HepG2 (cell line): Measurements from ENCODE around the gene DDX10.

ENCODE experiments used
- ESRRA ChIP-seq: sonication (generic); formaldehyde crosslinking; IDR thresholded peaks from 2 replicates; pipeline ENCODE4 v1.5.1; 2020; ENCODE audit warnings: mild to moderate bottlenecking, low read depth, missing genetic modification reagents
- HCFC1 ChIP-seq: fragments of 150-350 bp; IDR thresholded peaks from 2 replicates; pipeline ENCODE4 v1.6.1; 2014; ENCODE audit warnings: low read depth, low read length
- IKZF1 ChIP-seq: fragments of 450-650 bp; IDR thresholded peaks from 2 replicates; pipeline ENCODE4 v1.7.1; 2016
- NPAS2 ChIP-seq: sonication (generic); formaldehyde crosslinking; IDR thresholded peaks from 2 replicates; pipeline ENCODE4 v1.8.0; 2022; ENCODE audit warnings: mild to moderate bottlenecking, missing genetic modification reagents, borderline replicate concordance
- TF ChIP-seq, protein P1 (sequence below): sonication (generic); formaldehyde crosslinking; IDR thresholded peaks from 2 replicates; pipeline ENCODE4 v1.4.0; 2020; ENCODE audit warnings: mild to moderate bottlenecking, missing genetic modification reagents
- TF ChIP-seq, protein P2 (sequence below): sonication (generic); formaldehyde crosslinking; IDR thresholded peaks from 2 replicates; pipeline ENCODE4 v1.5.0; 2020; ENCODE audit warnings: mild to moderate bottlenecking, missing genetic modification reagents, moderate library complexity
- TF ChIP-seq, protein P3 (sequence below): sonication (generic); formaldehyde crosslinking; IDR thresholded peaks from 2 replicates; pipeline ENCODE4 v1.4.0; 2020; ENCODE audit warnings: missing genetic modification reagents

DNA sequence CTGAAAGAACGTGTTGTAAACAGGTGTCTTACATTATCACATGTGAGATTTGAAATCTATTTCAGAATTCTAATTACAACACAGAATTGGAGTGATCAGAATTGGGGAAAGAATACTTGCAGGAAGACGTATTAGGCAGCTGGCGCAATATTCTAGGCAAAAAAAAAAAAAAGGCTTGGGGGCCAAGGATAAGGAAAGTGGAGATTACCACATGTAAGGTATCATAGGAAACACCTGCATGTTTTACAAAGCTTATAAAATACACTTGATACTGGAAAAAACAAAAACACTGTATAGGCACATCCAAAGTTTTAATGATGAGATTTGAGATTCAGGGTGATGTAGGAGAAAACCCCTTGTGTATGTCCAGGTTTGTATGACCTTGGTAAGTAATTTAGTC lies 245.1 kb downstream of the DDX10 start:
- TF ChIP-seq, protein P1, sequence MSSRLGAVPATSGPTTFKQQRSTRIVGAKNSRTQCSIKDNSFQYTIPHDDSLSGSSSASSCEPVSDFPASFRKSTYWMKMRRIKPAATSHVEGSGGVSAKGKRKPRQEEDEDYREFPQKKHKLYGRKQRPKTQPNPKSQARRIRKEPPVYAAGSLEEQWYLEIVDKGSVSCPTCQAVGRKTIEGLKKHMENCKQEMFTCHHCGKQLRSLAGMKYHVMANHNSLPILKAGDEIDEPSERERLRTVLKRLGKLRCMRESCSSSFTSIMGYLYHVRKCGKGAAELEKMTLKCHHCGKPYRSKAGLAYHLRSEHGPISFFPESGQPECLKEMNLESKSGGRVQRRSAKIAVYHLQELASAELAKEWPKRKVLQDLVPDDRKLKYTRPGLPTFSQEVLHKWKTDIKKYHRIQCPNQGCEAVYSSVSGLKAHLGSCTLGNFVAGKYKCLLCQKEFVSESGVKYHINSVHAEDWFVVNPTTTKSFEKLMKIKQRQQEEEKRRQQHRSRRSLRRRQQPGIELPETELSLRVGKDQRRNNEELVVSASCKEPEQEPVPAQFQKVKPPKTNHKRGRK (CRISPR knock-in tag): no peak
- TF ChIP-seq, protein P2, sequence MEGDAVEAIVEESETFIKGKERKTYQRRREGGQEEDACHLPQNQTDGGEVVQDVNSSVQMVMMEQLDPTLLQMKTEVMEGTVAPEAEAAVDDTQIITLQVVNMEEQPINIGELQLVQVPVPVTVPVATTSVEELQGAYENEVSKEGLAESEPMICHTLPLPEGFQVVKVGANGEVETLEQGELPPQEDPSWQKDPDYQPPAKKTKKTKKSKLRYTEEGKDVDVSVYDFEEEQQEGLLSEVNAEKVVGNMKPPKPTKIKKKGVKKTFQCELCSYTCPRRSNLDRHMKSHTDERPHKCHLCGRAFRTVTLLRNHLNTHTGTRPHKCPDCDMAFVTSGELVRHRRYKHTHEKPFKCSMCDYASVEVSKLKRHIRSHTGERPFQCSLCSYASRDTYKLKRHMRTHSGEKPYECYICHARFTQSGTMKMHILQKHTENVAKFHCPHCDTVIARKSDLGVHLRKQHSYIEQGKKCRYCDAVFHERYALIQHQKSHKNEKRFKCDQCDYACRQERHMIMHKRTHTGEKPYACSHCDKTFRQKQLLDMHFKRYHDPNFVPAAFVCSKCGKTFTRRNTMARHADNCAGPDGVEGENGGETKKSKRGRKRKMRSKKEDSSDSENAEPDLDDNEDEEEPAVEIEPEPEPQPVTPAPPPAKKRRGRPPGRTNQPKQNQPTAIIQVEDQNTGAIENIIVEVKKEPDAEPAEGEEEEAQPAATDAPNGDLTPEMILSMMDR (CRISPR knock-in tag): no peak
- TF ChIP-seq IKZF1: no peak
- TF ChIP-seq ESRRA: no peak
- TF ChIP-seq HCFC1: no peak
- TF ChIP-seq, protein P3, sequence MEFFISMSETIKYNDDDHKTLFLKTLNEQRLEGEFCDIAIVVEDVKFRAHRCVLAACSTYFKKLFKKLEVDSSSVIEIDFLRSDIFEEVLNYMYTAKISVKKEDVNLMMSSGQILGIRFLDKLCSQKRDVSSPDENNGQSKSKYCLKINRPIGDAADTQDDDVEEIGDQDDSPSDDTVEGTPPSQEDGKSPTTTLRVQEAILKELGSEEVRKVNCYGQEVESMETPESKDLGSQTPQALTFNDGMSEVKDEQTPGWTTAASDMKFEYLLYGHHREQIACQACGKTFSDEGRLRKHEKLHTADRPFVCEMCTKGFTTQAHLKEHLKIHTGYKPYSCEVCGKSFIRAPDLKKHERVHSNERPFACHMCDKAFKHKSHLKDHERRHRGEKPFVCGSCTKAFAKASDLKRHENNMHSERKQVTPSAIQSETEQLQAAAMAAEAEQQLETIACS: no peak
- TF ChIP-seq NPAS2 (CRISPR knock-in tag): no peak
